HEK293T (cell line): ENCODE results near the gene NKAP.
A peak's percentile ranks its signal among the peaks of the same experiment; 100 is the strongest.

Experiments
- CTCF ChIA-PET: fragments of 350-600 bp; formaldehyde crosslinking; extraction: SDS; loops from one replicate; lab custom pipeline; 2021; ENCODE audit warnings: antibody characterized with exemption, inconsistent platforms; lab: Yijun Ruan, JAX
- POLR2A ChIA-PET: fragments of 350-600 bp; formaldehyde crosslinking; extraction: SDS; loops from one replicate; lab custom pipeline; 2020; ENCODE audit warnings: antibody characterized with exemption, inconsistent platforms; lab: Yijun Ruan, JAX
- DNase-seq: peaks from one replicate; pipeline ENCODE4 v3.0.0; 2012; ENCODE audit warnings: mixed read lengths; ENCODE audit errors: extremely low spot score
- ARNT ChIP-seq: fragments of 450-650 bp; IDR thresholded peaks from 2 replicates; pipeline ENCODE4 v1.6.1; 2017; ENCODE audit warnings: mild to moderate bottlenecking
- BHLHE40 ChIP-seq: fragments of 450-650 bp; IDR thresholded peaks from 2 replicates; pipeline ENCODE4 v1.6.1; 2016; ENCODE audit warnings: mild to moderate bottlenecking, moderate library complexity, borderline replicate concordance
- CTBP1 ChIP-seq: fragments of 450-650 bp; IDR thresholded peaks from 2 replicates; pipeline ENCODE4 v1.6.1; 2016; ENCODE audit warnings: borderline replicate concordance
- ELF4 ChIP-seq: fragments of 450-650 bp; IDR thresholded peaks from 2 replicates; pipeline ENCODE4 v1.6.1; 2017; ENCODE audit warnings: antibody characterized with exemption
- FOXA1 ChIP-seq: fragments of 450-650 bp; IDR thresholded peaks from 2 replicates; pipeline ENCODE4 v1.6.1; 2016; ENCODE audit warnings: mild to moderate bottlenecking
- FOXK2 ChIP-seq: fragments of 450-650 bp; IDR thresholded peaks from 2 replicates; pipeline ENCODE4 v1.6.1; 2016; ENCODE audit warnings: mild to moderate bottlenecking
- FOXM1 ChIP-seq: fragments of 450-650 bp; IDR thresholded peaks from 2 replicates; pipeline ENCODE4 v1.6.1; 2017; ENCODE audit warnings: mild to moderate bottlenecking, borderline replicate concordance
- HDGF ChIP-seq: fragments of 450-650 bp; IDR thresholded peaks from 2 replicates; pipeline ENCODE4 v1.6.1; 2017; ENCODE audit warnings: antibody characterized with exemption, borderline replicate concordance
- L3MBTL2 ChIP-seq: fragments of 450-650 bp; conservative IDR thresholded peaks from 2 replicates; pipeline ENCODE4 v1.6.1; 2016; ENCODE audit warnings: mild to moderate bottlenecking
- LEF1 ChIP-seq: fragments of 450-650 bp; IDR thresholded peaks from 2 replicates; pipeline ENCODE4 v1.6.1; 2017; ENCODE audit warnings: mild to moderate bottlenecking, borderline replicate concordance
- NFRKB ChIP-seq: fragments of 450-650 bp; IDR thresholded peaks from 2 replicates; pipeline ENCODE4 v1.6.1; 2016; ENCODE audit warnings: mild to moderate bottlenecking, moderate library complexity
- PKNOX1 ChIP-seq: fragments of 450-650 bp; IDR thresholded peaks from 2 replicates; pipeline ENCODE4 v1.6.1; 2016
- SP1 ChIP-seq: fragments of 450-650 bp; IDR thresholded peaks from 2 replicates; pipeline ENCODE4 v1.6.1; 2017
- SUZ12 ChIP-seq: fragments of 450-650 bp; IDR thresholded peaks from 2 replicates; pipeline ENCODE4 v1.6.1; 2016; ENCODE audit warnings: mild to moderate bottlenecking
- TARDBP ChIP-seq: fragments of 450-650 bp; IDR thresholded peaks from 2 replicates; pipeline ENCODE4 v1.6.1; 2016
- ZNF384 ChIP-seq: fragments of 450-650 bp; IDR thresholded peaks from 2 replicates; pipeline ENCODE4 v1.6.1; 2016

The NKAP gene

GRCh38 chrX:119885554-119886428 is 57.8 kb downstream of the NKAP start:
- POLR2A ChIA-PET: no interaction called here
- no peak for DNase-seq
- CTCF ChIA-PET: no interaction called here
- TF ChIP-seq TARDBP (no peak), ELF4 (no peak)

- TF ChIP-seq CTBP1 (no peak), HDGF (peak; percentile 48; the same call in 1 of the 2 replicates)
- CTCF ChIA-PET: interaction anchor here (0.6 to 0.8 kb wide), 2 partner anchors 43 to 63 kb away, joined by 3 read pairs; no protein-coding TSS in a partner anchor
- POLR2A ChIA-PET: interaction anchor here (0.9 to 1.0 kb wide), 2 partner anchors 10 to 89 kb away, joined by 4 to 6 read pairs; partner anchors contain the start of genes NDUFA1, RNF113A and RPL39
- DNase-seq: peak; percentile 80
These were observed 62.8 kb downstream of the NKAP start for GRCh38 chrX:119880552-119881437.

GRCh38 chrX:119880076-119880475 is 63.5 kb downstream of the NKAP start:
- ChIA-PET CTCF (interaction anchor here (0.6 kb wide), 1 partner anchor 62 kb away, joined by 3 read pairs; no protein-coding TSS in a partner anchor), POLR2A (interaction anchor here (0.9 to 1.4 kb wide), 3 partner anchors 9 to 89 kb away, joined by 3 to 6 read pairs (median 4); partner anchors contain the start of genes NDUFA1, RNF113A and RPL39)
- 0 out of 2 replicates have a peak, but pooled peaks have one; percentile 7 for TF ChIP-seq L3MBTL2
- no peak for TF ChIP-seq NFRKB
- no peak for DNase-seq

GRCh38 chrX:119878740-119879139 is 64.8 kb downstream of the NKAP start:
- TF ChIP-seq CTBP1 (no peak), NFRKB (no peak), TARDBP (no peak), HDGF (no peak), ELF4 (no peak), FOXK2 (no peak), BHLHE40 (no peak), ARNT (no peak), L3MBTL2 (no peak), LEF1 (no peak), SUZ12 (no peak), ZNF384 (no peak), FOXA1 (no peak), PKNOX1 (no peak), FOXM1 (no peak), SP1 (no peak)
- no peak for DNase-seq
- POLR2A ChIA-PET: interaction anchor here (1.2 to 1.4 kb wide), 3 partner anchors 9 to 87 kb away, joined by 3 read pairs; partner anchors contain the start of gene RPL39
- CTCF ChIA-PET: interaction anchor here (0.7 to 1.8 kb wide), 2 partner anchors 9 to 599 kb away, joined by 3 to 10 read pairs; no protein-coding TSS in a partner anchor

GRCh38 chrX:119871599-119872395 is 71.8 kb downstream of the NKAP start, which contains the start of the genes NDUFA1 and RNF113A:
TSS of gene NDUFA1 (plus strand) at chrX:119871832. CDS start at chrX:119871912, 80 bp downstream.
TSS of gene RNF113A (minus strand) at chrX:119871733. CDS start at chrX:119871613, 120 bp downstream.
- DNase-seq: peak; percentile 83
- TF ChIP-seq PKNOX1: peak; percentile 63; the same call in 1 of the 2 replicates
- no peak for TF ChIP-seq NFRKB
- TF ChIP-seq ELF4: peak; percentile 27; the same call in 1 of the 2 replicates
- TF ChIP-seq L3MBTL2: peak; percentile 67
- ChIA-PET CTCF (interaction anchor here (1.0 kb wide), 1 partner anchor 87 kb away, joined by 4 read pairs; no protein-coding TSS in a partner anchor), POLR2A (interaction anchor here (1.2 to 2.9 kb wide), 9 partner anchors 9 to 113 kb away, joined by 3 to 35 read pairs (median 6); partner anchors contain the start of genes RPL39, SOWAHD and UPF3B)

GRCh38 chrX:119871245-119871598 is 72.3 kb downstream of the NKAP start:
- ChIA-PET POLR2A (interaction anchor here (1.1 to 2.9 kb wide), 10 partner anchors 9 to 113 kb away, joined by 3 to 35 read pairs (median 5); partner anchors contain the start of genes RPL39, SOWAHD and UPF3B), CTCF (interaction anchor here (1.0 kb wide), 2 partner anchors 18 to 87 kb away, joined by 3 to 4 read pairs; partner anchors contain the start of gene UPF3B)
- DNase-seq: no peak
- no peak for TF ChIP-seq ZNF384
- no peak for TF ChIP-seq BHLHE40
- TF ChIP-seq SP1: no peak
- TF ChIP-seq L3MBTL2: no peak
- TF ChIP-seq FOXK2: no peak
- no peak for TF ChIP-seq NFRKB
- no peak for TF ChIP-seq CTBP1
- no peak for TF ChIP-seq HDGF
- TF ChIP-seq ELF4: no peak
- TF ChIP-seq FOXM1: no peak
- TF ChIP-seq FOXA1: no peak
- TF ChIP-seq SUZ12: no peak
- no peak for TF ChIP-seq ARNT
- TF ChIP-seq PKNOX1: no peak
